ENCODE results near the gene COLQ.
A peak's percentile ranks its signal among the peaks of the same experiment; 100 is the strongest.

COLQ gene

GRCh38 chr3:15438983-15439382 is 82.5 kb downstream of the COLQ start:
- Histone ChIP-seq H3K9ac (ENCODE audit: low read length) (peak overlapping the region; percentile 48), H3K36me3 (ENCODE audit: control insufficient read depth, insufficient read depth, low read length, severe bottlenecking) (peaks cover 77% of the 10 kb centered on the region), H3K4me3 (ENCODE audit: low read length) (peak overlapping the region; percentile 0), H3K9me3 (ENCODE audit: control insufficient read depth, low read length) (no peaks in the 10 kb centered on the region), H3K4me1 (ENCODE audit: control insufficient read depth, insufficient read depth, low read length) (peaks cover 53% of the 10 kb centered on the region), H3K27me3 (replicated peaks; ENCODE audit: control insufficient read depth, insufficient read depth, low read length) (no peaks in the 10 kb centered on the region)
- DNase-seq (ENCODE audit: low read depth) = no peak

- no peaks in the 10 kb centered on the region for H3K27me3 ChIP-seq (replicated peaks; ENCODE audit: control insufficient read depth, insufficient read depth, low read length)
- no peaks in the 10 kb centered on the region for H3K9me3 ChIP-seq (ENCODE audit: control insufficient read depth, low read length)
- DNase-seq (ENCODE audit: low read depth) = no peak
- H3K36me3 ChIP-seq (ENCODE audit: control insufficient read depth, insufficient read depth, low read length, severe bottlenecking) = peaks cover 83% of the 10 kb centered on the region
- H3K9ac ChIP-seq (ENCODE audit: low read length) = no peak overlapping the region
- H3K4me3 ChIP-seq (ENCODE audit: low read length) = no peak overlapping the region
- peaks cover 31% of the 10 kb centered on the region for H3K4me1 ChIP-seq (ENCODE audit: control insufficient read depth, insufficient read depth, low read length)
These were observed 85.3 kb downstream of the COLQ start for GRCh38 chr3:15436246-15436645.

GRCh38 chr3:15434756-15435155 is 86.8 kb downstream of the COLQ start:
- no peak overlapping the region for H3K9ac ChIP-seq (ENCODE audit: low read length)
- peaks cover 16% of the 10 kb centered on the region for H3K4me1 ChIP-seq (ENCODE audit: control insufficient read depth, insufficient read depth, low read length)
- DNase-seq (ENCODE audit: low read depth) = no peak
- H3K9me3 ChIP-seq (ENCODE audit: control insufficient read depth, low read length) = no peaks in the 10 kb centered on the region
- H3K27me3 ChIP-seq (replicated peaks; ENCODE audit: control insufficient read depth, insufficient read depth, low read length) = no peaks in the 10 kb centered on the region
- H3K36me3 ChIP-seq (ENCODE audit: control insufficient read depth, insufficient read depth, low read length, severe bottlenecking) = peaks cover 80% of the 10 kb centered on the region
- no peak overlapping the region for H3K4me3 ChIP-seq (ENCODE audit: low read length)

- peaks cover 16% of the 10 kb centered on the region for H3K4me1 ChIP-seq (ENCODE audit: control insufficient read depth, insufficient read depth, low read length)
- H3K27me3 ChIP-seq (replicated peaks; ENCODE audit: control insufficient read depth, insufficient read depth, low read length) = no peaks in the 10 kb centered on the region
- DNase-seq (ENCODE audit: low read depth) = no peak
- H3K36me3 ChIP-seq (ENCODE audit: control insufficient read depth, insufficient read depth, low read length, severe bottlenecking) = peaks cover 74% of the 10 kb centered on the region
- H3K9ac ChIP-seq (ENCODE audit: low read length) = no peak overlapping the region
- H3K4me3 ChIP-seq (ENCODE audit: low read length) = no peak overlapping the region
- H3K9me3 ChIP-seq (ENCODE audit: control insufficient read depth, low read length) = no peaks in the 10 kb centered on the region
These were observed 88.0 kb downstream of the COLQ start for GRCh38 chr3:15433531-15433930.

GRCh38 chr3:15431256-15431837 is 90.2 kb downstream of the COLQ start:
- H3K4me1 ChIP-seq (ENCODE audit: control insufficient read depth, insufficient read depth, low read length) = peaks cover 21% of the 10 kb centered on the region
- DNase-seq (ENCODE audit: low read depth) = no peak
- H3K27me3 ChIP-seq (replicated peaks; ENCODE audit: control insufficient read depth, insufficient read depth, low read length) = no peaks in the 10 kb centered on the region
- H3K9ac ChIP-seq (ENCODE audit: low read length) = no peak overlapping the region
- H3K4me3 ChIP-seq (ENCODE audit: low read length) = no peak overlapping the region
- H3K9me3 ChIP-seq (ENCODE audit: control insufficient read depth, low read length) = no peaks in the 10 kb centered on the region
- peaks cover 56% of the 10 kb centered on the region for H3K36me3 ChIP-seq (ENCODE audit: control insufficient read depth, insufficient read depth, low read length, severe bottlenecking)

GRCh38 chr3:15430624-15431023 is 90.9 kb downstream of the COLQ start:
- H3K4me1 ChIP-seq (ENCODE audit: control insufficient read depth, insufficient read depth, low read length) = peaks cover 25% of the 10 kb centered on the region
- no peak for DNase-seq (ENCODE audit: low read depth)
- H3K4me3 ChIP-seq (ENCODE audit: low read length) = no peak overlapping the region
- peaks cover 49% of the 10 kb centered on the region for H3K36me3 ChIP-seq (ENCODE audit: control insufficient read depth, insufficient read depth, low read length, severe bottlenecking)
- H3K9ac ChIP-seq (ENCODE audit: low read length) = no peak overlapping the region
- H3K27me3 ChIP-seq (replicated peaks; ENCODE audit: control insufficient read depth, insufficient read depth, low read length) = no peaks in the 10 kb centered on the region
- H3K9me3 ChIP-seq (ENCODE audit: control insufficient read depth, low read length) = no peaks in the 10 kb centered on the region

- Histone ChIP-seq H3K36me3 (ENCODE audit: control insufficient read depth, insufficient read depth, low read length, severe bottlenecking) (peaks cover 38% of the 10 kb centered on the region), H3K9me3 (ENCODE audit: control insufficient read depth, low read length) (no peaks in the 10 kb centered on the region), H3K9ac (ENCODE audit: low read length) (peak overlapping the region; percentile 96), H3K4me1 (ENCODE audit: control insufficient read depth, insufficient read depth, low read length) (peaks cover 25% of the 10 kb centered on the region), H3K4me3 (ENCODE audit: low read length) (peak overlapping the region; percentile 100), H3K27me3 (replicated peaks; ENCODE audit: control insufficient read depth, insufficient read depth, low read length) (no peaks in the 10 kb centered on the region)
- DNase-seq (ENCODE audit: low read depth) = no peak
These were observed 92.4 kb downstream of the COLQ start for GRCh38 chr3:15429080-15429479.

GRCh38 chr3:15428539-15428938 is 93.0 kb downstream of the COLQ start:
- peaks cover 25% of the 10 kb centered on the region for H3K4me1 ChIP-seq (ENCODE audit: control insufficient read depth, insufficient read depth, low read length)
- peak; percentile 32 for DNase-seq (ENCODE audit: low read depth)
- H3K9me3 ChIP-seq (ENCODE audit: control insufficient read depth, low read length) = no peaks in the 10 kb centered on the region
- no peaks in the 10 kb centered on the region for H3K27me3 ChIP-seq (replicated peaks; ENCODE audit: control insufficient read depth, insufficient read depth, low read length)
- peaks cover 36% of the 10 kb centered on the region for H3K36me3 ChIP-seq (ENCODE audit: control insufficient read depth, insufficient read depth, low read length, severe bottlenecking)
- peak overlapping the region; percentile 96 for H3K9ac ChIP-seq (ENCODE audit: low read length)
- peak overlapping the region; percentile 100 for H3K4me3 ChIP-seq (ENCODE audit: low read length)

GRCh38 chr3:15427981-15428380 is 93.5 kb downstream of the COLQ start:
- H3K4me1 ChIP-seq (ENCODE audit: control insufficient read depth, insufficient read depth, low read length) = peaks cover 25% of the 10 kb centered on the region
- no peaks in the 10 kb centered on the region for H3K27me3 ChIP-seq (replicated peaks; ENCODE audit: control insufficient read depth, insufficient read depth, low read length)
- H3K9ac ChIP-seq (ENCODE audit: low read length) = peak overlapping the region; percentile 96
- no peaks in the 10 kb centered on the region for H3K9me3 ChIP-seq (ENCODE audit: control insufficient read depth, low read length)
- peaks cover 36% of the 10 kb centered on the region for H3K36me3 ChIP-seq (ENCODE audit: control insufficient read depth, insufficient read depth, low read length, severe bottlenecking)
- peak; percentile 30 for DNase-seq (ENCODE audit: low read depth)
- H3K4me3 ChIP-seq (ENCODE audit: low read length) = peak overlapping the region; percentile 100

GRCh38 chr3:15427182-15427880 is 94.2 kb downstream of the COLQ start, which contains the start of the genes EAF1 and METTL6:
Gene EAF1, plus strand, starts transcription at chr3:15427598. Its CDS starts 182 bp downstream, at chr3:15427780.
Gene METTL6, minus strand, starts transcription at chr3:15427544. Its CDS starts 1,033 bp downstream, at chr3:15426511.
- Histone ChIP-seq H3K36me3 (ENCODE audit: control insufficient read depth, insufficient read depth, low read length, severe bottlenecking) (peaks cover 36% of the 10 kb centered on the region), H3K27me3 (replicated peaks; ENCODE audit: control insufficient read depth, insufficient read depth, low read length) (no peaks in the 10 kb centered on the region), H3K9ac (ENCODE audit: low read length) (peak within 1 kb of the TSS; percentile 96), H3K4me1 (ENCODE audit: control insufficient read depth, insufficient read depth, low read length) (peaks cover 25% of the 10 kb centered on the region), H3K9me3 (ENCODE audit: control insufficient read depth, low read length) (no peaks in the 10 kb centered on the region), H3K4me3 (ENCODE audit: low read length) (peak within 1 kb of the TSS; percentile 100)
- peak; percentile 91 for DNase-seq (ENCODE audit: low read depth)

- Histone ChIP-seq H3K9me3 (ENCODE audit: control insufficient read depth, low read length) (no peaks in the 10 kb centered on the region), H3K4me1 (ENCODE audit: control insufficient read depth, insufficient read depth, low read length) (peaks cover 25% of the 10 kb centered on the region), H3K4me3 (ENCODE audit: low read length) (peak overlapping the region; percentile 100), H3K36me3 (ENCODE audit: control insufficient read depth, insufficient read depth, low read length, severe bottlenecking) (peaks cover 34% of the 10 kb centered on the region), H3K27me3 (replicated peaks; ENCODE audit: control insufficient read depth, insufficient read depth, low read length) (no peaks in the 10 kb centered on the region), H3K9ac (ENCODE audit: low read length) (peak overlapping the region; percentile 96)
- no peak for DNase-seq (ENCODE audit: low read depth)
These were observed 94.9 kb downstream of the COLQ start for GRCh38 chr3:15426579-15427118.
